Activated effector memory CD4-positive, alpha-beta T cell treated with anti-CD3 and anti-CD28 coated beads, Interleukin-2, amount 50 U/mL, for 16 hours (primary cell): Measurements from ENCODE around the gene BECN2.

Source experiments
- DNase-seq: peaks from one replicate; pipeline ENCODE4 v3.0.0-alpha.2; 2020

The BECN2 gene

GRCh38 chr1:241957692-241958494, at the start of gene BECN2:
Gene BECN2 (plus strand): TSS chr1:241957767. CDS start chr1:241957767, 0 bp downstream.
- DNase-seq: no peak

GRCh38 chr1:241916196-241916595, 41.4 kb upstream of the BECN2 start:
- no peak for DNase-seq

- DNase-seq: no peak
Measured at GRCh38 chr1:241917487-241917886, 40.1 kb upstream of the BECN2 start.

- no peak for DNase-seq
Measured at GRCh38 chr1:241918879-241919278, 38.7 kb upstream of the BECN2 start.

GRCh38 chr1:241924080-241924808, 33.3 kb upstream of the BECN2 start:
- DNase-seq: no peak

- DNase-seq: no peak
Measured at GRCh38 chr1:241926141-241926540, 31.4 kb upstream of the BECN2 start.

- DNase-seq: no peak
Measured at GRCh38 chr1:241927321-241927720, 30.2 kb upstream of the BECN2 start.

GRCh38 chr1:241932845-241933244, 24.7 kb upstream of the BECN2 start:
- no peak for DNase-seq

- no peak for DNase-seq
Measured at GRCh38 chr1:241934201-241934848, 23.2 kb upstream of the BECN2 start.

- no peak for DNase-seq
Measured at GRCh38 chr1:241934866-241935265, 22.7 kb upstream of the BECN2 start.

- DNase-seq: no peak
Measured at GRCh38 chr1:241939798-241940197, 17.8 kb upstream of the BECN2 start.

- DNase-seq: no peak
Measured at GRCh38 chr1:241942738-241943137, 14.8 kb upstream of the BECN2 start.

- DNase-seq: no peak
Measured at GRCh38 chr1:241944300-241944699, 13.3 kb upstream of the BECN2 start.

GRCh38 chr1:241947354-241947753, 10.2 kb upstream of the BECN2 start:
- no peak for DNase-seq

- no peak for DNase-seq
Measured at GRCh38 chr1:241950390-241950789, 7.2 kb upstream of the BECN2 start.

- no peak for DNase-seq
Measured at GRCh38 chr1:241962153-241962552, 4.6 kb downstream of the BECN2 start.

GRCh38 chr1:241963722-241964121, 6.2 kb downstream of the BECN2 start:
- DNase-seq: no peak

- no peak for DNase-seq
Measured at GRCh38 chr1:241964550-241965282, 7.1 kb downstream of the BECN2 start.

GRCh38 chr1:241968611-241969010, 11.0 kb downstream of the BECN2 start:
- no peak for DNase-seq

- no peak for DNase-seq
Measured at GRCh38 chr1:241972703-241973369, 15.3 kb downstream of the BECN2 start.

GRCh38 chr1:241976229-241976628, 18.7 kb downstream of the BECN2 start:
- DNase-seq: no peak

GRCh38 chr1:241979071-241979470, 21.5 kb downstream of the BECN2 start:
- no peak for DNase-seq

- no peak for DNase-seq
Measured at GRCh38 chr1:241979926-241980325, 22.4 kb downstream of the BECN2 start.
